Measurements from ENCODE around the gene APOH.

GRCh38 chr17:66273586-66273848, 44.3 kb upstream of the APOH start:
- TF ChIP-seq, protein P1, sequence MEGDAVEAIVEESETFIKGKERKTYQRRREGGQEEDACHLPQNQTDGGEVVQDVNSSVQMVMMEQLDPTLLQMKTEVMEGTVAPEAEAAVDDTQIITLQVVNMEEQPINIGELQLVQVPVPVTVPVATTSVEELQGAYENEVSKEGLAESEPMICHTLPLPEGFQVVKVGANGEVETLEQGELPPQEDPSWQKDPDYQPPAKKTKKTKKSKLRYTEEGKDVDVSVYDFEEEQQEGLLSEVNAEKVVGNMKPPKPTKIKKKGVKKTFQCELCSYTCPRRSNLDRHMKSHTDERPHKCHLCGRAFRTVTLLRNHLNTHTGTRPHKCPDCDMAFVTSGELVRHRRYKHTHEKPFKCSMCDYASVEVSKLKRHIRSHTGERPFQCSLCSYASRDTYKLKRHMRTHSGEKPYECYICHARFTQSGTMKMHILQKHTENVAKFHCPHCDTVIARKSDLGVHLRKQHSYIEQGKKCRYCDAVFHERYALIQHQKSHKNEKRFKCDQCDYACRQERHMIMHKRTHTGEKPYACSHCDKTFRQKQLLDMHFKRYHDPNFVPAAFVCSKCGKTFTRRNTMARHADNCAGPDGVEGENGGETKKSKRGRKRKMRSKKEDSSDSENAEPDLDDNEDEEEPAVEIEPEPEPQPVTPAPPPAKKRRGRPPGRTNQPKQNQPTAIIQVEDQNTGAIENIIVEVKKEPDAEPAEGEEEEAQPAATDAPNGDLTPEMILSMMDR (IDR thresholded peaks at IDR 0.05; ENCODE audit: borderline replicate concordance, extremely low read depth, low read length, poor library complexity, severe bottlenecking), result no peak
- TF ChIP-seq EZH2 (IDR thresholded peaks at IDR 0.05; ENCODE audit: borderline replicate concordance, low read depth, low read length, severe bottlenecking), result no peak

All from DND-41 (cell line).